Measurements from ENCODE around the gene STXBP3. TPM values are rescaled to one million over a fixed set of nuclear protein-coding genes. Genes with fewer than 3 reads are reported as not detected.
"Not testable (repeated sequence)": the region's sequence is repeated elsewhere in the genome, so short reads cannot be mapped to it uniquely, and the experiment has no call there.

STXBP3 gene
- total RNA-seq, result 10 to 100 TPM; 51.0 to 75.8 (median 68.9) TPM

DNA sequence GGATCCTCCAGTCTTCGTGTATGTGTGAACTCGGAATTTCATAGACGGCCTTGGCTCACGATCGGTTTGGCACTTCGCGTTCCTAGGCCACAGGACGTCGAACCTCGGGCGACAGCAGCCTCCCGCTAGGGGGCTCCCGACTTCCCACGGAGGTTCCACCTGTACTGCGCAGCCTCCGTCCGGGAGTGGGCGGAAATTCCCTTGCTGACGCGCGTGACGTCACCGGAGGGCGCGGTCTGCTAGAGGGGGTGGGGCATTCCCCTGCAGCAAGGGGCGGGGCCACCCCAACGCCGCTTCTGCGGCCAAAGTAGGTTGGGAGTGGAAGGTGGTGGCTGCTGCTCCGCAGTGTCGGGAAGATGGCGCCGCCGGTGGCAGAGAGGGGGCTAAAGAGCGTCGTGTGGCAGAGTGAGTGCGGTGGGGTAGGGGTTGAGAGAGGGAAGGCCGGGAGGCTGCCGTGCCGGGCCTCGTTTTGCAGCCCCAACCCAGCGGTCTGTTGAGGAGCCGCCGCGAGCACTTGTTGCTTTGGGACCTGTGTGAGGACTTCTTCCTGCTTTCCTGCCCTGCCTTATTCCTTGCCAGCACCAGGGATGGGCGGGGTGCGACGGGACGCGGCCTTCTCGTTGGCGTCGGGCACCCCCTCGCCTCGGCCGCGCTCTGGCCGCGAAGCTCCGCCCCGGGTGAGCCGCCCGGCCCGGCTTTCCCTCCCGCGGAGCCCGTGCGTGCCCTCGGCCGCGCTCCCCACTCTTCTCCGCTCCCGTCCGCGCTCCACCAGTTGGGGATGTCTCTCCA lies at the start of gene STXBP3:
Gene STXBP3 (plus strand): TSS at position 293 of the 789 bp plus-strand sequence. CDS start 64 bp downstream, at position 357.
- 0 to 1% methylated on average over 57 to 72 of the region's 75 CpGs for WGBS, 2 donors
- peak within 1 kb of the TSS; percentile 90 to 100 (median 96) for H3K27ac ChIP-seq
- H3K4me1 ChIP-seq, result peaks cover 0 to 40% (median 7%) of the 10 kb centered on the region in 4 donors
- peak; percentile 94 to 100 for TF ChIP-seq POLR2A (IDR thresholded peaks at IDR 0.05)
- TF ChIP-seq, protein P1, sequence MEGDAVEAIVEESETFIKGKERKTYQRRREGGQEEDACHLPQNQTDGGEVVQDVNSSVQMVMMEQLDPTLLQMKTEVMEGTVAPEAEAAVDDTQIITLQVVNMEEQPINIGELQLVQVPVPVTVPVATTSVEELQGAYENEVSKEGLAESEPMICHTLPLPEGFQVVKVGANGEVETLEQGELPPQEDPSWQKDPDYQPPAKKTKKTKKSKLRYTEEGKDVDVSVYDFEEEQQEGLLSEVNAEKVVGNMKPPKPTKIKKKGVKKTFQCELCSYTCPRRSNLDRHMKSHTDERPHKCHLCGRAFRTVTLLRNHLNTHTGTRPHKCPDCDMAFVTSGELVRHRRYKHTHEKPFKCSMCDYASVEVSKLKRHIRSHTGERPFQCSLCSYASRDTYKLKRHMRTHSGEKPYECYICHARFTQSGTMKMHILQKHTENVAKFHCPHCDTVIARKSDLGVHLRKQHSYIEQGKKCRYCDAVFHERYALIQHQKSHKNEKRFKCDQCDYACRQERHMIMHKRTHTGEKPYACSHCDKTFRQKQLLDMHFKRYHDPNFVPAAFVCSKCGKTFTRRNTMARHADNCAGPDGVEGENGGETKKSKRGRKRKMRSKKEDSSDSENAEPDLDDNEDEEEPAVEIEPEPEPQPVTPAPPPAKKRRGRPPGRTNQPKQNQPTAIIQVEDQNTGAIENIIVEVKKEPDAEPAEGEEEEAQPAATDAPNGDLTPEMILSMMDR (IDR thresholded peaks at IDR 0.05), result peak; percentile 96 to 98 (median 97)
- TF ChIP-seq EP300 (IDR thresholded peaks at IDR 0.05), result peak; percentile 99 to 100
- H3K4me3 ChIP-seq, result peak within 1 kb of the TSS; percentile 47 to 96 (median 73)
- peak; percentile 98 to 99 for DNase-seq (ENCODE audit: low spot score in 2 of 2)
- no peaks in the 10 kb centered on the region for H3K9me3 ChIP-seq
- no peaks in the 10 kb centered on the region for H3K27me3 ChIP-seq
- no peaks in the 10 kb centered on the region for H3K36me3 ChIP-seq

DNA sequence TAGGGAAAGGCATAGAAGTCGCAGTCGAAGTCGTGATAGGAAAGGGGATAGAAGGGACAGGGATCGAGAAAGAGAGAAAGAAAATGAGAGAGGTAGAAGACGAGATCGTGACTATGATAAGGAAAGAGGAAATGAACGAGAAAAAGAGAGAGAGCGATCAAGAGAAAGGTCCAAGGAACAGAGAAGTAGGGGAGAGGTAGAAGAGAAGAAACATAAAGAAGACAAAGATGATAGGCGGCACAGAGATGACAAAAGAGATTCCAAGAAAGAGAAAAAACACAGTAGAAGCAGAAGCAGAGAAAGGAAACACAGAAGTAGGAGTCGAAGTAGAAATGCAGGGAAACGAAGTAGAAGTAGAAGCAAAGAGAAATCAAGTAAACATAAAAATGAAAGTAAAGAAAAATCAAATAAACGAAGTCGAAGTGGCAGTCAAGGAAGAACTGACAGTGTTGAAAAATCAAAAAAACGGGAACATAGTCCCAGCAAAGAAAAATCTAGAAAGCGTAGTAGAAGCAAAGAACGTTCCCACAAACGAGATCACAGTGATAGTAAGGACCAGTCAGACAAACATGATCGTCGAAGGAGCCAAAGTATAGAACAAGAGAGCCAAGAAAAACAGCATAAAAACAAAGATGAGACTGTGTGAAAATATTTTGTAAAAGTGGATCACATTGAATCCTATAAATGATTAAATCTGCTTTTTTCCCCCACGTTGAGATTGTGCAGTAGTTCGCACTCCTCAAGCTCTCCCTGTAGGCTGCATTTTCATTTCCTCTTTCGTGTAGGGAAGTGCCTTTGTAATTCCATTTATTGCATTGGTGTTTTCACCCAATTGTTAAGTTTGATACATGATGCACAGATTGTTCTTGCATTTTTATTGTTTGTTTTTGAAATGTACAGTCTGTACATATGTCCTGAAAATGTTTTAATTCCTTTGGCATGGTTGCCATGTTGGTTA lies 46.8 kb upstream of the STXBP3 start:
- no peak for TF ChIP-seq POLR2A (IDR thresholded peaks at IDR 0.05)
- TF ChIP-seq EP300 (IDR thresholded peaks at IDR 0.05), result peak in 1 of 2 donors; percentile 53
- TF ChIP-seq, protein P1 (IDR thresholded peaks at IDR 0.05), result no peak
- Histone ChIP-seq H3K4me3 (no peak overlapping the region), H3K4me1 (peaks cover 0 to 35% (median 11%) of the 10 kb centered on the region in 4 donors), H3K9me3 (no peaks in the 10 kb centered on the region), H3K36me3 (peaks cover 0 to 68% (median 11%) of the 10 kb centered on the region in 3 donors), H3K27ac (peak overlapping the region in 2 of 4 donors; percentile 17 to 26), H3K27me3 (no peaks in the 10 kb centered on the region)
- DNase-seq (ENCODE audit: low spot score in 2 of 2), result no peak
- 73 to 75% methylated on average over 22 of the region's 22 CpGs for WGBS, 2 donors

DNA sequence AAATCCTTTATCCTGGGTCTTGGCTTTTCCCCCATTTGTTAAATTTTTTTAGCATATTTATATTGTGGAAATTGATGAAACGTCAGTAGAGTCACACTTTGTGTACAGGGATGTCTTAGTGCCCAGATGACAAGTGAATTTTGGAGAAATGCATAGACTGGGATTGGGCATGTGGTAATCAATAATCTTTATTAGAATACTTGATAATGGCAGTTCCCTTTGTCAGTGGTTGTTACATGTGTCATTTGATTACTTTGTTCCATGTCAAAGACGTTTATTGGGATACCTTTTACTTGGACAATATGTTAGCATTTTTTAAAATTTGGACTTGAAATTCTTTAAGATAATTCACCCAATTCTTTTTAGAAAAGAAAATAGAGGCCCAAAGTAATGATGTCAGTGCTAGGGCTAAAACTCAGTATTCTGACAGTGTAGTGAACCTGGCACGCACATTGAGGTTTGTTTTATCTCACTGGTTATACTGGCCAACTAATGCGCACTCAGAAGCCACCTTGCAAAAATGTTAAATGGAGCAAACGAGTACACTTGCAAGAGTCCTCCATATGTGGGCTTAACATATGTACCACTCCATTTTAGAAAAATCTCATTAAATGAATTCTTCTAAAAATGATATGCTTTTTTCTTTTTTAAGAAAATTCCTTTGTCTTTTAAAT lies 45.2 kb upstream of the STXBP3 start:
- 80 to 88% methylated on average over 5 of the region's 5 CpGs for WGBS, 2 donors
- H3K36me3 ChIP-seq, result peaks cover 0 to 61% (median 11%) of the 10 kb centered on the region in 3 donors
- no peaks in the 10 kb centered on the region for H3K9me3 ChIP-seq
- no peak overlapping the region for H3K27ac ChIP-seq
- no peaks in the 10 kb centered on the region for H3K27me3 ChIP-seq
- DNase-seq (ENCODE audit: low spot score in 2 of 2), result no peak
- TF ChIP-seq EP300 (IDR thresholded peaks at IDR 0.05), result no peak
- TF ChIP-seq POLR2A (IDR thresholded peaks at IDR 0.05), result no peak
- TF ChIP-seq, protein P1 (IDR thresholded peaks at IDR 0.05), result no peak
- H3K4me3 ChIP-seq, result no peak overlapping the region
- H3K4me1 ChIP-seq, result peaks cover 0 to 32% (median 0%) of the 10 kb centered on the region in 4 donors

- Histone ChIP-seq H3K4me1 (peaks cover 0 to 32% (median 0%) of the 10 kb centered on the region in 4 donors), H3K36me3 (peaks cover 0 to 54% (median 11%) of the 10 kb centered on the region in 3 donors)
- not testable (repeated sequence) for DNase-seq (ENCODE audit: low spot score in 2 of 2); H3K9me3 ChIP-seq; H3K27me3 ChIP-seq; H3K4me3 ChIP-seq; H3K27ac ChIP-seq
- 92 to 93% methylated on average over 6 of the region's 6 CpGs for WGBS, 2 donors
Observed at GRCh38 chr1:108702109-108702508, 44.4 kb upstream of the STXBP3 start.

GRCh38 chr1:108703939-108704338 lies 42.5 kb upstream of the STXBP3 start:
- H3K9me3 ChIP-seq, result no peaks in the 10 kb centered on the region
- 73 to 78% methylated on average over 6 of the region's 6 CpGs for WGBS, 2 donors
- DNase-seq (ENCODE audit: low spot score in 2 of 2), result no peak
- no peaks in the 10 kb centered on the region for H3K27me3 ChIP-seq
- TF ChIP-seq POLR2A (IDR thresholded peaks at IDR 0.05) (no peak), EP300 (IDR thresholded peaks at IDR 0.05) (no peak)
- TF ChIP-seq, protein P1 (IDR thresholded peaks at IDR 0.05), result no peak
- H3K4me1 ChIP-seq, result peaks cover 0 to 23% (median 0%) of the 10 kb centered on the region in 4 donors
- H3K4me3 ChIP-seq, result no peak overlapping the region
- H3K36me3 ChIP-seq, result peaks cover 0 to 35% (median 5%) of the 10 kb centered on the region in 3 donors
- H3K27ac ChIP-seq, result no peak overlapping the region

All from tibial nerve (tissue), 4 donors.